ENCODE measurements around the gene GRHPR.

Gene GRHPR

GRCh38 chr9:37399336-37399735 is 23.2 kb upstream of the GRHPR start:
- Histone ChIP-seq H3K4me3 (ENCODE audit: low read depth, low read length) (no peak overlapping the region), H3K36me3 (replicated peaks) (no peaks in the 10 kb centered on the region), H3K27ac (no peak overlapping the region), H3K27me3 (replicated peaks) (no peaks in the 10 kb centered on the region)
- no peak for TF ChIP-seq CTCF (IDR thresholded peaks at IDR 0.05; ENCODE audit: low read depth, low read length, missing control alignments)
- in situ Hi-C loops (cut with HindIII; ENCODE audit: low pct_ligation_motif_present, low sequenced_read_pairs) = no loop called here
- DNase-seq = no peak

- Histone ChIP-seq H3K27me3 (replicated peaks) (no peaks in the 10 kb centered on the region), H3K4me3 (ENCODE audit: low read depth, low read length) (no peak overlapping the region), H3K27ac (no peak overlapping the region), H3K36me3 (replicated peaks) (no peaks in the 10 kb centered on the region)
- no peak for DNase-seq
- in situ Hi-C loops (cut with HindIII; ENCODE audit: low pct_ligation_motif_present, low sequenced_read_pairs) = no loop called here
- TF ChIP-seq CTCF (IDR thresholded peaks at IDR 0.05; ENCODE audit: low read depth, low read length, missing control alignments) = no peak
These were observed 17.9 kb upstream of the GRHPR start for GRCh38 chr9:37404590-37404989.

- in situ Hi-C loops (cut with HindIII; ENCODE audit: low pct_ligation_motif_present, low sequenced_read_pairs) = no loop called here
- no peak for TF ChIP-seq CTCF (IDR thresholded peaks at IDR 0.05; ENCODE audit: low read depth, low read length, missing control alignments)
- Histone ChIP-seq H3K4me3 (ENCODE audit: low read depth, low read length) (no peak overlapping the region), H3K36me3 (replicated peaks) (no peaks in the 10 kb centered on the region), H3K27ac (no peak overlapping the region), H3K27me3 (replicated peaks) (no peaks in the 10 kb centered on the region)
- DNase-seq = no peak
These were observed 17.1 kb upstream of the GRHPR start for GRCh38 chr9:37405350-37405749.

GRCh38 chr9:37405764-37406380 is 16.6 kb upstream of the GRHPR start:
- TF ChIP-seq CTCF (IDR thresholded peaks at IDR 0.05; ENCODE audit: low read depth, low read length, missing control alignments) = no peak
- Histone ChIP-seq H3K4me3 (ENCODE audit: low read depth, low read length) (no peak overlapping the region), H3K36me3 (replicated peaks) (no peaks in the 10 kb centered on the region), H3K27ac (no peak overlapping the region), H3K27me3 (replicated peaks) (no peaks in the 10 kb centered on the region)
- in situ Hi-C loops (cut with HindIII; ENCODE audit: low pct_ligation_motif_present, low sequenced_read_pairs) = no loop called here
- no peak for DNase-seq

- no peak overlapping the region for H3K4me3 ChIP-seq (ENCODE audit: low read depth, low read length)
- DNase-seq = no peak
- H3K36me3 ChIP-seq (replicated peaks) = no peaks in the 10 kb centered on the region
- no peaks in the 10 kb centered on the region for H3K27me3 ChIP-seq (replicated peaks)
- no peak for TF ChIP-seq CTCF (IDR thresholded peaks at IDR 0.05; ENCODE audit: low read depth, low read length, missing control alignments)
- H3K27ac ChIP-seq = no peak overlapping the region
- in situ Hi-C loops (cut with HindIII; ENCODE audit: low pct_ligation_motif_present, low sequenced_read_pairs) = no loop called here
These were observed 15.7 kb upstream of the GRHPR start for GRCh38 chr9:37406603-37407401.

All from brain microvascular endothelial cell (primary cell).